ENCODE data around the gene BCAP29.
A peak's percentile ranks its signal among the peaks of the same experiment; 100 is the strongest.
"Not testable (repeated sequence)": the region's sequence is repeated elsewhere in the genome, so short reads cannot be mapped to it uniquely, and the experiment has no call there.

The BCAP29 gene, protein sequence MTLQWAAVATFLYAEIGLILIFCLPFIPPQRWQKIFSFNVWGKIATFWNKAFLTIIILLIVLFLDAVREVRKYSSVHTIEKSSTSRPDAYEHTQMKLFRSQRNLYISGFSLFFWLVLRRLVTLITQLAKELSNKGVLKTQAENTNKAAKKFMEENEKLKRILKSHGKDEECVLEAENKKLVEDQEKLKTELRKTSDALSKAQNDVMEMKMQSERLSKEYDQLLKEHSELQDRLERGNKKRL

DNA sequence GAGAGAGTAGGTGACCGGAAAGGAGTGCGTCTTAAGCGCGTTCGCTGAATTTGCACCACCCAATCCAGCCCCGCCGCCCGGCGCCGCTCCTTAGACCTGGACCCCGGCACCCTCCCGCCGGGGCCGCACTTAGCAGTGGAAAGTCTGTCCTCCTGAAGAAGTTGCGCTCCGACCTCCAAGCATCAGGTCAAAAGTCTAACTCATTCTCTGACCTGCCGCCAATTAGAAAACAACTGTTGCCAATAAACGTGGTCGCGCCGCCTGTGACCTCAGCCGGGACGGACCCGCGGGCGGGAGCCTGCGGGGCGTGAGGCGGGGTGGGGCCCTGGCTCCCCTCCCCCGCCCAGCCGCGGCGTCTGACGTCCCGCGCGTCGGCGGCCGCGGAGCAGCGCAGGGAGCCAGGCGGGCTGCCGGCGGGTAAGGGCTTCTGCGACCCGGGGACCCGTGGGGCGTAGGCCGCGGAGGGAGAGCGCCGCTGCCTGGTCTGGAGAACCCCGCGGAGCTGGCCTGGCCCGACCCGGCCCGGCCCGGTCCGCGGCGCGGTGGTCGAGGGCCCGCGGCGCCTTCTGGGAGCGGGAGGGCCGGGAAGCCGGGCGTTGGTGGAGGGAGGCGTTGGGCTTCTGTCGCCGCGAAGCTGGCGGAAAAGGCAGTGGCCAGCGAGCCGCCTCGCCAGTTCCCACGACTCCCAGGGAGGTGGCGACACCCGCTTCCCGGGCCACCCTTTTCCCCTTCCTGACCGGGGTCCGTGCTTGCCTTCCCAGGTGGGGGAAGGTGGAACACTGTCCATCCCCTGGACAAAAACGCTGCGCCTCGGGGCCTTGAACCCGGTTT, at the start of gene BCAP29:
Gene BCAP29, plus strand, starts transcription at position 362 of the 831 bp plus-strand sequence. CDS start 527 bp downstream, outside the sequence.
- peak; percentile 73 for DNase-seq (ENCODE audit: low spot score)

DNA sequence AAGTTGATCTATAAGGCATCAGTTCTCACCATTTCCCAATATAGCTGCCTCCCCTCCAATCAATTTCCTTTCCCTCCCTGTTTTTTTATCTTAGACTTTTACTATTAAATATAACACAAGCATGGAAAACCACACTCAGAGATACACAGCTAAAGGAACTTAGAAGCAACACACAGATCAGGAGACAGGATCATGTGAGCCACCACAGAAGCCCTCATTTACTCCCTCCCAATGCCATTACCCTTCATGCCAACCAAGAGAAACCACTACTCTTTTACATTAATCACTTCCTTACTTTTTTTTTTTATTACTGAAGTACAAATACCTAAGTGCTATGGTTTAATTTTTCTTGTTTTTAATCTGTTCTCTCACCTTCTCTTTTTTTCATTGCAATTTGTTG, 49.3 kb upstream of the BCAP29 start:
- DNase-seq (ENCODE audit: low spot score): no peak

DNA sequence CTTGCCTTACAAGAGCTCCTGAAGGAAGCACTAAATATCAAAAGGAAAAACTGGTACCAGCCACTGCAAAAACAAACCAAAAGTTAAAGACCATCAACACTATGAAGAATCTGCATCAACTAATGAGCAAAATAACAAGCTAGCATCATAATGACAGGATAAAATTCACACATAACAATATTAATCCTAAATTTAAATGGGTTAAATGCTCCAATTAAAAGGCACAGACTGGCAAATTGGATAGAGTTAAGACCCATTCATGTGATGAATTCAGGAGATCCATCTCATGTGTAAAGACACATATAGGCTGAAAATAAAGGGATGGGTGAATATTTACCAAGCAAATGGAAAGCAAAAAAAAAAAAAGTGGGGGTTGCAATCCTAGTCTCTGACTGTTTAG, 45.9 kb upstream of the BCAP29 start:
- no peak for DNase-seq (ENCODE audit: low spot score)

DNA sequence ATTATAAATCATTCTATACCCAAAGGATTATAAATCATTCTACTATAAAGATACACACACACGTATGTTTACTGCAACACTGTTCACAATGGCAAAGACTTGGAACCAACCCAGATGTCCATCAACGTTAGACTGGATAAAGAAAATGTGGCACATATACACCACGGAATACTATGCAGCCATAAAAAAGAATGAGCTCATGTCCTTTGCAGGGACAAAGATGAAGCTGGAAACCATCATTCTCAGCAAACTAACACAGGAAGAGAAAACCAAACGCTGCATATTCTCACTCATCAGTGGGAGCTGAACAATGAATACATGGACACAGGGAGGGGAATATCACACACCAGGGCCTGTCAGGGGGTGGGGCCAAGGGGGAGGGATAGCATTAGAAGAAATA, 42.8 kb upstream of the BCAP29 start:
- DNase-seq (ENCODE audit: low spot score): not testable (repeated sequence)

DNA sequence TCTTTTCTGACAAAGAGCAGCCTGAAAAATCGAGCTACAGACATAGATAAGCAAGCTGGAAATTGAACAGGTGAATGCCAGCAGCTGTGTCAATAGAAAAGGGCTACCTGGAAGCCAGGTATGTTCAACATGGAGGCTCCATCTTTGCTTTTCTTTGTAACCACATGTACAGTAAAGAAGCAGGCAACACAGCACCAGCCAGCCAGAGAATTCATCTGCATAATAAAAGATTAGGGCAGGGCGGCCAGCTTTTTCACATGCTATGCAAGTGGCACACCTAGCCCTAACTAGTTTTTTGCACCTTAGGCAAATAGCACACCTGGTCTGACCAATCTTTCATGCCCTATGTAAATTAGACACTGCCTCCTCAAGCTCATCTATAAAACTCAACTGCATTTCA, 42.0 kb upstream of the BCAP29 start:
- DNase-seq (ENCODE audit: low spot score): no peak

DNA sequence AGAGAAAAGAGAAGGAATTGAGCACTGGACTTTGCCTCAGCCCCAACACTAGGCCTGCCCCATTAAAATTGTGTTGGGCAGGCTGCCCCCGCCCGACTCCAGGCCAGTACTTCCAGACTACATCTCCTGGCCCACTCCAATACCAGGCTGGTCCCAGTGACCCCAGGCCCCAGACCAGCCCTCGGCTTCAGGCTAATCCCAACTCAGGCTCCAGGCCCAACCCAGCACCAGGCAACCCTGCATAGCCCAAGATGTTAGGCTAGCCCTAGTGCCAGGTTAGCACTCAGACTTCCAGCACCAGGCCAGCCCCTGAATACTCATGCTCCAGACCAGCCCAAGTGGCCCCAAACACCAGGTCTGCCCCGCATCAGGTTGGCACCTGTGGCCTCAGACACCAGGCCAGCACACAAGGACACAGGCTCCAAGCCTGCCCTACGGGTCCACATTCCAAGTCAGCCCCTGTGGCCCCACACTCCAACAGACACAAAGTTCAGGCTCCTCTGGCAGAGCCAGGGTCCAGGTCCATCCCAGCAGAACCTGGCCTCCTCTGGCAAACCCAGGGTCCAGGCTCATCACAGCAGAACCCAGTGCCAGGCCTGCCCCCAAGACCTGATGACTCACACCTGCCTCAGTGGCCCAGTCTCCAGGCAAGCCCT, 36.6 kb upstream of the BCAP29 start:
- DNase-seq (ENCODE audit: low spot score): no peak

DNA sequence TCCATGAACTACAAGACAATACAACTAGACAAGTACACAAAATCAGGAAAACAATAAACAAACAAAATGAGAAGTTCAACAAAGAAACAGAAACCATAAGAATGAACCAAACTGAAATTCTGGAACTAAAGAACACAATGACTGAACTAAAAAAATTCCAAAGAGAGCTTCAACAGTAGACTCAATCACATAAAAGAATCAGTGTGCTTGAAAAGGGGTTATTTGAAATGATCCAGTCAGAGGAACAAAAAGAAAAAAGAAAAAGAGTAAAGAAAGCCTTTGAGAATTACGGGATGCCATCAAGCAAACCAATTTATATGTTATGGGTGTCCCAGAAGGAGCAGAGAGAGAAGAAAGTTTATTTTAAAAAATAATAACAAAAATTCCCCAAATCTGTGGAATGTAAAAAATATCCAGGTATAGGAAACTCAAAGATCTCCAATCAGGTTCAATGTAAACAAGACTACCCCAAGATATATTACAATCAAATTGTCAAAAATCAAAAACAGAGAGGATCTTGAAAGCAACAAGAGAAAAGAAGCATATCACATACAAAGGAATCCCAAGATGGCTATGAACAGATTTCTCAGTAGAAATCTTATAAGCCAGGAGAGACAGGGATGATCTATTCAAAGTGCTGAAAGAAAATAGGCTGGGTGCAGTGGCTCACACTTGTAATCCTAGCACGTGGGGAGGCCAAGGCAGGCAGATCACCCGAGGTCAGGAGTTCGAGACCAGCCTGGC, 35.0 kb upstream of the BCAP29 start:
- no peak for DNase-seq (ENCODE audit: low spot score)

DNA sequence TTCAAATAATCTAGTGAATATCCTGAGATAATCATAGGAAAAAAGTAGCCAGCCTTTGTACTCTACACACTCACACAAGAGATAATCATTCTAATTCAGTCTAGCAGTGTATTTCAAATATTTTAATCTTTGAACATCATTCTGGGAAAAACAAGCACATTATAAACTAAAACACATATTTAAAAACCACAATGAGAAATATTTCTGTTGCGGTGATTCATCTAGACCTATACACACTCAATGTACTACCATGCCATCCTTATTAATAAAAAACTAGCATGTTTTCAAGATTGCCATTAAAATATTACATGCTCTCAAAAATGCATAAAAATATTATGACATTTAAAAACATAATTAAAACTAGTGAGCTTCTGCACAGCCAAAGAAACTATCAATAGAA, 28.1 kb upstream of the BCAP29 start:
- DNase-seq (ENCODE audit: low spot score): no peak

DNA sequence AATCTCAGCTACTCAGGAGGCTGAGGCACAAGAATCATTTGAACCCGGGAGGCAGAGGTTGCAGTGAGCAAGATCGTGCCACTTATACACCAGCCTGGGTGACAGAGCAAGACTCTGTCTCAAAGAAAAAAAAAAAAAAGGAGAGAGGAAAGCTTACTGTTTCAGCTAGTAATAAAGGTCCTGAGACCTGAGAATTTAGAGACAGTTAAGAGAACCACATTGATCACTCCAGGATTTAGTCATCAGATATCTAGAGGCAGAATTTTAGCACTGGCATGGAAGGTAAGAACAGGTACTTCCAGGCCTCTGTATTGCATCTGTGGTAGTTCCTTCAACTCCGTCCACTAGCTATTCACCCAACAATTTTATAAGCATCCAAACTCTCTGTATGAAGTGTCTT, 24.2 kb upstream of the BCAP29 start:
- DNase-seq (ENCODE audit: low spot score): no peak

DNA sequence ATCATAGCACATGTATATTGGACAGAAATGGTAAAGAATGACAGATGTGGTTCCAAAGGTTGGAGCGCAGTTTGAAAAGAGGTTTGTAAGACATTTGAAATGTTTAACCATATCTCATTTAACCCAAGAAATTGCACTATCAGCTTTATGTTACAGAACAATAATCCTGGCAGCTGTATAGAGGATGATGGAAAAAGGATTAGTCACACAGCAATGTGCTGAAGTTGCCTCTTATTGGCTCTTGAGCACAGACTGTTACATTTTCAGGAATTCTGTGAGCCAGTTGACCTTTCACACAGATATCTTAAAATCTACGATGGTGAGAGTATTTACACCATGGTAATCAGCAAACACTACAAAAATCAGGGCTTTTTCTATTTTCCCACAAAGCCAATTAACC, 20.2 kb upstream of the BCAP29 start:
- no peak for DNase-seq (ENCODE audit: low spot score)

DNA sequence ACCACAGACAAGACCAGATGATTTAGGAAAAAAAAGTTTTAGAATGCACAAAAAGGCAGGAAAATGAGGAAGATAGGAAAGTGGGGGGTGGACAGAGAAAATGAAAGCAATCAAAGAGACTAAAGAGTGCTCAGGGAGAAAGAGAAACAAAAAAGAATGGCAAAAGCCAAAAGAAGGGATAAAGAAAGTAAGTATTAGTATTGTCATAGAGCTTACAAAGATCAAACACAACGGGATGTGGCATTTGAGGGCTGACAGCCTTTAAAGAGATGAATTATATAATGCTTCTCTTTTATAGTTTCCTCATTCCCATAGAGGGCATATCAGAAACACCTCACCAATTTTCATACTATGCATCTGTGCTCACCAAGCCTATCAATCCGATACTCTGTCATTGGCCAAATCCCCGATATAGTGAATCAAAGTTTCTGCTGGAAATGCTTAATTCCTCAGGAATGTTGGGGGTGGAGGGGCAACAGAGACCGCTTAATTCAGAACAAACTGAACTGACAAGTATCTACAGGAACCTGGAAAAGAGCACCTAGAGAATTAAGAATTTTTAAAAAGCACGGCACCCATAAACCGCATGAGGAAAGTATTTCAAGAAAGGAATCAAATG, 19.0 kb upstream of the BCAP29 start:
- DNase-seq (ENCODE audit: low spot score): no peak

DNA sequence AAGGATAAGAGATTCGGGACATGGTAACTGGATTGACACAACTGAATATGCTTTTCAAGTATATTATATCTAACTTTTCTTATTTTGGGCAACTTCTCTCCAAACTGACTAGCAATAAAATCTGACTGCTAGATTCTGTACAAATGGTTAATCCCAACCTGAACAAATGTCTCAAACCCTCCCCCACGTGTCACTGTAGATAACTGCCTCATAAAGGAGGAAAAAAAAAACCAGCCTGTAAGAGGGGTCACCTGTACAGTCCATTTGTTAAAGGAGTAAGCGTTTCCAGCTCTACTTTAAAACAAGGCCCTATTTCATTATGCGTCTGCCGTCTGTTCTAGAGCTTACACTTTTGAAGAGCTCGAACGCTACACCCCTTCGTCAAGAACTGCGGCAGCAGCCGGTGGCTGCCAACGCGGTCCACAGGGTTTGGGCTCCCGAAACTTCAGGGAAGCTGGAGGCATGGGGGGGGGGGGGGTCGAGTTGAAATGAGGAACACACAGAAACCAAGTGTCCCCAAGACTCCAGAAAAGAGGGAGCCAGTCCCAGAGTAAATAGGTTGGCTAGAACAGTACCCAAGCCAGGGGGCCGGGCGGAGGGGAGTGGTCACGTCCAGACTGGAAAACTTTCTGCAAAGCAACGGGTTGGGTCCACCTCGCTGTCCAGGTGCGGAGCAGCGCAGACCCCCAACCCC, 16.8 kb upstream of the BCAP29 start:
- DNase-seq (ENCODE audit: low spot score): no peak

DNA sequence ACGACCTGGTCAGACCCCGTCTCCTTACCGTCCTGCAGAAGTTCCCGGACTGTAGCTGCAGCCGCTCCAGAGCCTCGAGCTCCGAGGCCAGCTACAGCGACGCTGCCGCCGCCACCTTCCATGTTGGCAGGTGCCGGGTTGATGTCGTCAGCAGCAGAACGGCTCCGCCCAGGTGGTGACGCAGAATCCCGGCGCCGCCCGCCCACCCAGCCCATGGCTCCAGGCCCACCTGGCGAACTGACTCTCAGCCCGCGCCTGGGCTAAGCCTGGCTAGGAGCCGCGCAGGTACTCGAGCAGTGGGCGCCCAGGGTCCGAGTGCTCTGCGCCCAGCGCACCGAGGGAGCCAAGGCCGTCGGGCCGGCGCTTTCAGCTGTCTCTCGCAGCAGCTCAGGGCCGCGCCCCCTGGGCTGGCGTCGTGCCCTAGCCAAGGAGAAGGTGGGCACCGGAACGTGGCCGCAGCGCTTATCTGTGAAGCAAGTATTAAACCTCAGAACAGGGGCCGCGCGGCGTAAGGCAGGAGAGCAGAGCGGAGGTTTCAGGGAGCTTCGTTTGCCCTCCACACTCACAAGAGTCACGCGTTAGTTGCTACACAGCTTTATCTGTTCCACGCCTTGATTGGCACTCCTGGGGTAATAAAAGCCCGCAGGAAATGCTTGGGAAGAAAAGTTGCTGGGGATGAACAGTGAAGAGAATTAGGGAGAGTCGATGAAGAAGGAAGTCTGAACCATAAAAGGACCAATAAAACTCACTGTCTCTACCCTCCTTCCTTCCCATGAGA, 16.1 kb upstream of the BCAP29 start, which contains the start of the genes COG5 and DUS4L:
Gene COG5, minus strand, starts transcription at position 146 of the 778 bp plus-strand sequence. Its CDS starts 24 bp downstream, at position 122.
Gene DUS4L, plus strand, starts transcription at position 197 of the 778 bp plus-strand sequence. CDS start 3,100 bp downstream, outside the sequence.
- peak; percentile 80 for DNase-seq (ENCODE audit: low spot score)

DNA sequence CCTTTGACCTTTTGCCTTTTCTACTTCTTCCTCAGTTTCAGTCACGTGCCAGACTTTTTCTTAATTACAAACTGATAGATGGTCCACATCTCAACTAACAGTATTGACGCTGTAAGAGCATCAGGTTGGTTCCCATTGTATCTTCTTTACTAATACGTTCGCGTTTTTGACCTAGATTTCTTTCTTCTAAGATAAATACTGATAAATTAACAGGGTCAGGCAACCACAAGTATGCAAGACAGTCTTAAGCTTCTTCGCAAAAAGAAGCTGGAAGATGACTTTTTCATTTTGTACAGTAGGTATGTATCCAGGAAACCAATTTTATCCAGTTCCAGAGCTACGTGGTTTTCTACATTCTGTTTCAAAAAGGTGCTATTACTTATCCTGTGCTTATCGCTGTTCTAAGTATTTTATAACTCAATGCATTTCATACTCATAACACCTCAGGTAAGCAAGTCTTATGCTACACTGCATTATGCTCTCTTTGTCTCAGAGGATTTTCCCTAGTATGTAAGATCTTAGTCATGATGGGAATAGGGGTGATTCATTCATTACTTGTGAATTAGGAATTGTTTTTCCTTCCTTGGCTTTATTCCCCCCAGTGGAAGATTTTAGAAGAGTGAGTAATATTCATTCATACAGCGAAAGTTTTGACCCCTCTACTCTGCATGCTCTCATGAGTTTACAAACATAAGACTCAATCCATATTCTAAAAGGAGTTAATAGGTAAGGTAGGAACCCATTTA, 15.3 kb upstream of the BCAP29 start:
- DNase-seq (ENCODE audit: low spot score): no peak

DNA sequence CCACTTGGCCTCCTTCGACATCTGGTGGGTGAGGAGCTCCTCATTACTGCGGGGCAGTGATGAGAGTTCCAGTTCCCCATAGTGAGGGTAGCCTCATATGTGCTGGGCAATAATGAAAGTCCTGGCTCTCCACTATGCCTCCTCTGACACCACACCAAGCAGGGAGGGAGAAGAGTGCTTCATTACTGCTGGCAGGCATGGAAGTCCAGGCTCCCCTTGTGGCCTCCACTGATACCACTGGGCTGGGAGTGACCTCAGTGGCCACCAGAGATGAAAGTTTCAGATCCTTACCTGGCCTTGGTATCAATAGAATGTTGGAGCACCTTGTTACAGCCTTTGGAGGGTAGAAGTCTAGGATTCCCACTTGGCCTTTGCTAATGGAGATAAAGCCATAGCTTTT, 9.7 kb upstream of the BCAP29 start:
- DNase-seq (ENCODE audit: low spot score): no peak

DNA sequence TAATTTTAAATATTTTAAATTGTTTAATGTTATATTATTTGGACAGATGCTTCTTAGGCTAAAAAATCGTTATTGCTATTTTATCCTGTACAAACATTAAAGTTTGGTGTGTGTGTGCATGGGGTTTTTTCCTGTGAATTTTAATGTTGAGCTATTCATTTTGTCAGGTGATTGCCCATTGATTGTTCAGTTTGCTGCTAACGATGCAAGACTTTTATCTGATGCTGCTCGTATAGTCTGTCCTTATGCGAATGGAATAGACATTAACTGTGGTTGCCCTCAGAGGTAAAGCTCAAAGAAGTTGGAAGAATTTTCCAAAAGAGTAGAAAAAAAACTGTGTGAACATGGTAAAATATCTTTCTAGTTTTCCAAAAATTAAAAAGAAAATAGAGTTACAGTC, 6.5 kb upstream of the BCAP29 start:
- DNase-seq (ENCODE audit: low spot score): no peak

DNA sequence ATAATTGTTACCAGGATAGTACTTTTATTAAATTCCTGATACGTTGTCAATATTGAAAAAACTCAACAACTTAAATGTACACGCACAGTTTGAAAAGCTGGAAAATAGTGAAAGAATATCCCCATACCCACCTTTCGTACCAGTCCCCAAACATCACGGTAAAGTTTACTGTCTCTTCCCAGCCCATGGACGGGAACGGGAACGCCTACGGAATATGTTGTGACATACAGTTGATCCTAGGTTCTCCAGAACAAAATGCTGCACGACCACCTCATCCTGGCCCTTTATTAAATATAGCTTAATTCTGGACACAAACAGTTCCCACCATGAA, 527 bp upstream of the BCAP29 start:
- no peak for DNase-seq (ENCODE audit: low spot score)

DNA sequence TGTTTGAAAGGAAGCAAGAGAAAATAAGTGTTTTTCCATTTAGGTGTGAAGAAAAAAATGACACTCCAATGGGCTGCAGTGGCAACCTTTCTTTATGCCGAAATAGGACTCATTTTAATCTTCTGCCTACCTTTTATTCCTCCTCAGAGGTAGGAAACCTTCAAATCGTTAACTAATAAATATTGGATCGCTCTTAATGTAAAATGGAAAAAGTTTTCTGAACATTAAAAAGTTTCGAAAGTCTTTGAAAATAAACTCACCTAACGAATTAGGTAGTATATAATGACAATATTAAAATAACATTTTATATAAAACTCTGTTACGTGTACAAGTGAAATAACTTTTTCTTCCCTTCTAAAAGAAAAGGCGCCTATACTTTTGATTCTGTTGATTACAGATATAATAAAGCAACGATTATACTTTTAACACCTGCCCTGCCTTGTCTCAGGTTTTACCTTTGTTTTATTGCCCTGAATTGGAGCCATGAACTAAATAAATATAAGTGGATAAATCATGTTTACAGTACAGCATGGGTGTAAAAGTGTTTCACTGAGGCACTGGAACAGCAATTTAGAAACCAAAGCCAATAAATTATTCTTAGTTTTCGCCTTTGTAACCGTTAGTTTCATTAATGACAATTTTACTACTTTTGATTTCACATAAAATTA, 804 bp downstream of the BCAP29 start:
- no peak for DNase-seq (ENCODE audit: low spot score)

DNA sequence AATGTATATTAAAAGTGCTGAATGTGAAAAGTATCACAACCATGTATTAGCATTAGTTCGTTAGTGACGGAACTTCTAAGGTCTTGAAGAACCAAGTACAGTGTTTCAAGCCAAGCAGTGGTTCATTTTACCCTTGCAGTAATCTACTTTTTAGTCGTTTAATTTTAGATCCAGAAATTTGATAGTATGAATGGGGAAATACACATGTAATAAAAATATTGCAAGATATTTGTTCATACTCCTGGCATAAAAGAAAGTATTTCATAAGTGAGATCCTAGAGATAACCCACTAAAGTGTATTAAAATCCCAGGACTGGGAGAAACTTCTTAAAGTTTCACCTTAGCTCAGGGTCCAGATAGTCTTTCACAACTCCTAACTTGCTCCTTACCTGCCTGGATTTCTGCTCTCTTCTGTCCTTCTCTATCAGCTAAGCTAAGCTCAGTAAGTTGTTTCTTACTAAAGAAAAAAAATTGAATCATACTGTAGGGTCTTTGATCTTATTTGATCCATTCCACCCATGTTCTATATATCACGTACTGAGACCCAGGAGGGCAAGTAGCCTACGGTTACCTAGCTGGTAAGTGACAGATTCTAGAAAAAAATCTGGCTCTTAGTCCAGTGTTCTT, 1.5 kb downstream of the BCAP29 start:
- DNase-seq (ENCODE audit: low spot score): no peak

All from putamen (tissue), 1 donor.